Upper lobe of left lung (tissue), 4 donors: Measurements from ENCODE around the gene MCTP1.

ENCODE experiments used
- EP300 ChIP-seq, 4 donors: sonication (generic); formaldehyde crosslinking; IDR thresholded peaks; one replicate each; pipeline ENCODE4 v1.5.1; 2017; ENCODE audit warnings: antibody characterized with exemption in 4 of 4, control low read depth in 2 of 4
- POLR2A ChIP-seq, 4 donors: fragments of 450-650 bp; IDR thresholded peaks; one replicate each; pipeline ENCODE4 v1.5.1; 2016 to 2017; ENCODE audit warnings: antibody characterized with exemption in 4 of 4, mild to moderate bottlenecking in 2 of 4

GRCh38 chr5:94750681-94751080, 534.2 kb downstream of the MCTP1 start:
- TF ChIP-seq EP300 (IDR thresholded peaks at IDR 0.05) (no peak), POLR2A (IDR thresholded peaks at IDR 0.05) (no peak)
